GM21528 (cell line): ENCODE results near the gene CCDC102A.
"Not testable (repeated sequence)": the region's sequence is repeated elsewhere in the genome, so short reads cannot be mapped to it uniquely, and the experiment has no call there.

Experiments used
- ATAC-seq: cut with Tn5 transposase; IDR thresholded peaks from one replicate; pipeline ENCODE4 v1.9.1; 2021; ENCODE audit warnings: mild to moderate bottlenecking, moderate library complexity; ENCODE audit not compliant: unreplicated experiment, low FRiP score

Gene CCDC102A

DNA sequence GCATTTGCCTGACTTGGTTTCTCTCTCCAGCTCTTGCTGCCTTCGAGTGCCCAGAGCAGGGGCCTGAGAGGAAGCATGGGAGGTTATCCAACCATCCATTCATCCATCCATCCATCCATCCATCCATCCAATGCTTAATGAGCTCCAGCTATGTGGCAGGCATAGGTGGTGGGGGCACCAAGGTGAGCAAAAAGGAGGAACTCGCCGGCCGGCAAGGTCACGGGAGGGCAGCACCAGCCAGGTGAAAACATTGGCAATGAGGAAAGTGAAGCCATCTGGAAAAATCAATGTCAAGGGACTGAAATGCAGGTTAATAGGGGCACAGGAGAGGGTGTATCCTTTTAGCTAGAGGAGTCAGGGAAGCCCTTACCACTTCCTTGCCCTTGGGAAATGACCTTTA, 31.9 kb downstream of the CCDC102A start:
- ATAC-seq, result no peak

DNA sequence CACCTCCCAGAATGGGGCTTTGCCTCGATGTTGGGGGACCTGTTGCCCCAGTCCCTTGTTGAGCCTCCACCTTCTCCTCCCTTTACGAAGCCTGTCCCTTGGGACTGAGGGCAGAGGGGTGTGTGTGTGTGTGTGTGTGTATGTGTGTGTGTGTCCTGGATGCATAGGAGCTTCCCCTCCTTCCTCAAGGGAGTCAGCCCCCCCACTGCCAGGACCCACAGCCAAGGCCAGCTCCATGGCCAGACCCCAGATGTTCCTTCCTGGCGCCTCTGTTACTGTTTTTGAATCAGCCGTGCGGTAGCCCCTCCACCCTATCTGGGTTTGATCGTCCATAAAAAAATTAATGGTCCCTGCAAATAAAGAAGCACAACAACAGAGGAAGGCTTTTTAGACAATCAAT, 32.4 kb downstream of the CCDC102A start:
- ATAC-seq, result no peak

DNA sequence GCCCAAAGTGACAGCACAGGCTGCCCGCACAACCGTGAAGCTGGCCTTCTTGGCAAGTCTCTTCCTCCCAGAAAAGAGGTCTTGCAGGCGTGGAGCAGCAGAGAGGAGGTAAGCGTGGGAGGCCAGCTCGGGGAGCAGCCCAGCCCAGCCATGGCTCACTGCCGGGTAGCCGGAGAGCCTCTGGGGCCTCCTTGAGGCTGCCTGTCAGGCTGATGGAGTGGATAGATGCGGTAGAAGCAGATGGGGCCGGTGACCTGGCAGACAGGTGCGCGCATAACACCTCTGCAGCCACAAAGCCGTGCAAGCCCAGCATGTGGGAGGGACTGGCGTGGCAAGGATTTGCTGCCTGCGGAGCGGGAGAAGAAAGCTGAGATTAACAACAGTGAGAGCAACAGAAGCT, 33.0 kb downstream of the CCDC102A start:
- no peak for ATAC-seq

DNA sequence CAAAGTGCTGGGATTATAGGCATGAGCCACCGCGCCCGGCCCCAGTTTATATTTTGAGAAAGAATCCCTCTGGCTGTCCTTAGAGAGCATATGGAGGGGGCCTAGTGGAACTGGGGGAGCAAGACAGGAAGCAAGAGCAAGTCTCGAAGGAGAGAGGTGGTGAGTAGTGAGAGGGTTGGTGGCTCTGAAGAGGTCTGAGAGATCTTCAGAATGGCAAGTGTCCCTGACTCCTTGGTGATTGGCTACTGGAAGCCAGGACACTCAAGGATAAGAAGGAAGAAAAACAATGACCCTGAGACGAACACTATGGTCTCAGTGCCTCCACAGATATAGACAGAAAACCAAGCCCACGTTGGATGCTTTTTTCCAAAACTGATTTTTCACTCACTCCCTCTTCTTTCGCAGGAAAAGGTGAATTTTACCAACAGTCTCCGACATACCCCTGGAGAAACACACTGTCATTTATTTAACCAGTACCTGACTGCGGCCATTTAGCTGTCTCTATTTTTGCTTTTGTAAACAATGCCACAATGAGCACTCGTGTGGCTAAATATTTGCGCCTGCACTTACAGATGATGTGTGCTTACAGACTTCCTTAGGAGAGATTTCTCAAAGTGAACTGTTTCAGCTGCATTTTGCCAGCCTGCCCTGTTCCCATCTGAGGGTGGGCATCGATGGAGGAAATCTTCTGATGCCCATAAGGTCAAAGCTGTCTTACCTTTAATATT, 34.2 kb downstream of the CCDC102A start:
- no peak for ATAC-seq

DNA sequence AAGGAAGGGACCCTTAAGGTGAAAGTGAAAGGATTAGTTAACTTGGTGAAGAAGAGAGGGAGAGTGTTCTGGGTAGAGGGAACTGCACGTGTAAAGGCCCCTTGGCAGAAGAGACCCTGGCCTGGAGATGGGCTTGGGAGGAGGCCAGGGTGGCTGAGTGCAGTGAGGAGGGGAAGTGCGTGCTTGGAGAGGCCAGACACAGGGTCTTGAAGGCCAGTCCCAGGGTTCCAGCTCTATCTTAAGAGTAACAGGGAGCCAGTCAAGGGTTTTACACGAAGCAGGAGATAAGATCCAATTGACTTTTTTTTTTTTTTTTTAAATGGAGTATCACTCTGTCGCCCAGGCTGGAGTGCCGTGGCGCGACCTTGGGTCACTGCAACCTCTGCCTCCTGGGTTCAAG, 34.9 kb downstream of the CCDC102A start:
- no peak for ATAC-seq

DNA sequence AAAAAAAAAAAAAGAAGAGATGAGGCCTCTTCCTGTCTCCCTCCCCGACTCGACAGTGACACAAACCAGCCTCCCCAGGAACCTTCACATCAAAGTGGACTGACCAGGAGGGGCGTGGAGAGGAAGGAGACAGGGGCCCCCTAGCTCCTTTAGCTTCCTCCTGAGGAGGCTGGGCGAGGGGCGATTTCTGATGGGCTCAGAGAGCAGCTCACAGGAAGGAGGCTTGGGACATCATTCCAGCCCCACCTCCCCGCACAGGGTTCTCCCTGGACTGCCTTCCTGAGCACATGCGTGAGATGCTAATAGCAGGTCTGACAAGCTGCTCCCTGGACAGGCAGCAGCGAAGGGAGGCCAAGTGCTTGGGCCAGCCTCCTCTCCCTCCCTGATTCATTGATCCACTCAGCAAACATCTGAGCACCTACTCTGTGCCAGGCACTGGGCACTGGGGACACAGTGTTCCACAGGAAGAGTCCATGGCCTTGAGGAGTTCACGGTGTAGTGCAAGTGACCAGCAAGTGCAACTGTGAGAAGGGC, 35.7 kb downstream of the CCDC102A start:
- no peak for ATAC-seq

DNA sequence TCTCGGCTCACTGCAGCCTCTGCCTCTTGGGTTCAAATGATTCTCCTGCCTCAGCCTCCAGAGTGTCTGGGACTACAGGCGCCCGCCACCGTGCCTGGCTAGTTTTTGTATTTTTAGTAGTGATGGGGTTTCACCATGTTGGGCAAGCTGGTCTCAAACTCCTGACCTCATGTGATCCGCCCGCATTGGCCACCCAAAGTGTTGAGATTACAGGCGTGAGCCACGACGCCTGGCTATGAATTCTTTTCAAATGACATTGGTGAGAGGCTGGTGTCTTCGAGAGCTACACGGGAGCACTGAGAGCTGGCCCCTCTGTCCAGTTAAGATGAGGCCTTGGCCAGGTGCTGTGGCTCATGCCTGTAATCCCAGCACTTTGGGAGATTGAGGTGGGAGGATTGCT, 36.4 kb downstream of the CCDC102A start:
- ATAC-seq, result not testable (repeated sequence)

DNA sequence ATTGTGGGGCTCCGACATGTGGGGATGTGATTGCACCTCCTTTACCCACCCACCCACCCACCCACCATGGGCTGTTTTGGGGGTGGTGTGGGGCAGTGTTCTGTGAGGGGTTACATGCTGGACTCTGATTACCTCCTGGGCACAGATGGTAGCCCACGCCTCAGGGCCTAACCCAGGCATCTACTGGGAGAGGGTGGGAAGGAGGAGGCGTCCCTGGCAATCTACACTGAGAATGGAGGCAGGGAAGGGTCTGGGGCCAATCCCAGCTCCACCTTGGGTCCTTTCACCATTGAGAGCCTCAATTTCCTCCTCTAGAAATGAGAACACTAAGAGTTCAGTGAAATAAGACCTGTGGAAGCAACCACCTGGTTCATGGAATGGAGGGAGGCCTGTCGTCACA, 38.3 kb downstream of the CCDC102A start:
- no peak for ATAC-seq

DNA sequence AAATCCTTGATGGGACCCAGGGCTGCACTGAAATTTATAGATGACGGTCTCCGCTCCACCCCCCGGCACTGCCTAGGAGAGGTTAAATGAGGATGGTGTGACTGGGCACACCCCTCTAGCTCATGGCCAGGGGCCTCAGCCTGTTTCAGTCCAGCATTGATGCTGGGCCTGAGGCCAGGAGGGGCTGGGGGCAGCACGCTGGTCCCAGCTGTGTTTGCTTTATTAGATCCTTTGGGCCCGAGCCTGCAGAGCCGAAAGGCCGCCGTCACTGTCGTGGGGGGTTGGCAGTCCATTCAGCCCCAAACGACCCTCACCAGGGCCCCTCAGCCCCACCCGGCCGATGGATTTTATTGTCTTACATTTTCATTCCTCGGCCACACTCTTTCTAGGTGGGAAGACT, 39.2 kb downstream of the CCDC102A start:
- ATAC-seq, result no peak

DNA sequence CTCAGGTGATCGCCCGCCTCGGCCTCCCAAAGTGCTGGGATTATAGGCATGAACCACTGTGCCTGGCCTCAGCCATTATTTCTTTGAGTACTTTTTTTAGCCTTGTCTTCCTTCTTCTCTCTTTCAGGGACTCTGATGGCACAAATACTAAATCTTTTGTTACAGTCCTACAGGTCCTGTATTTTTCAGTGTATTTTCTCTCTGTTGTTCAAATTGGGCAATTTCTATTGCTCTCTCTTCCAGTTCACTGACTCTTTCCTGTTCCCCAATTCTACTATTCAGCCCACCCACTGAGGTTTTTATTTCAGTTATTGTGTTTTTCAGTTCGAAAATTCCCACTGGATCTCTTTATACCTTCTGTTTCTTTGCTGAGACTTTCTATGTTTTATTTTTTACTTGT, 42.6 kb downstream of the CCDC102A start:
- no peak for ATAC-seq

DNA sequence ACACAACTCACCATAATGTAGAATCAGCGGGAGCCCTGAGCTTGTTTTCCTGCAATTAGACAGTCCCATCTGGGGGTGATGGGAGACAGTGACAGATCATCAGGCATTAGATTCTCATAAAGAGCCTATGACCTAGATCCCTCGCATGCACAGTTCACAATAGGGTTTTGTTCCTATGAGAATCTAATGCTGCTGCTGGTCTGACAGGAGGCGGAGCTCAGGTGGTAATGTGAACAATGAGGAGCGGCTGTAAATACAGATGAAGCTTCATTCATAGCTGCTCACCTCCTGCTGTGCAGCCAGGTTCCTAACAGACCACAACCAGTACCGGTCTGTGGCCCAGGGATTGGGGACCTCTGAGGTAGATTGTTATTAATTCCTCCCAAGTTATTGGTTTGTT, 47.1 kb downstream of the CCDC102A start:
- ATAC-seq, result no peak

DNA sequence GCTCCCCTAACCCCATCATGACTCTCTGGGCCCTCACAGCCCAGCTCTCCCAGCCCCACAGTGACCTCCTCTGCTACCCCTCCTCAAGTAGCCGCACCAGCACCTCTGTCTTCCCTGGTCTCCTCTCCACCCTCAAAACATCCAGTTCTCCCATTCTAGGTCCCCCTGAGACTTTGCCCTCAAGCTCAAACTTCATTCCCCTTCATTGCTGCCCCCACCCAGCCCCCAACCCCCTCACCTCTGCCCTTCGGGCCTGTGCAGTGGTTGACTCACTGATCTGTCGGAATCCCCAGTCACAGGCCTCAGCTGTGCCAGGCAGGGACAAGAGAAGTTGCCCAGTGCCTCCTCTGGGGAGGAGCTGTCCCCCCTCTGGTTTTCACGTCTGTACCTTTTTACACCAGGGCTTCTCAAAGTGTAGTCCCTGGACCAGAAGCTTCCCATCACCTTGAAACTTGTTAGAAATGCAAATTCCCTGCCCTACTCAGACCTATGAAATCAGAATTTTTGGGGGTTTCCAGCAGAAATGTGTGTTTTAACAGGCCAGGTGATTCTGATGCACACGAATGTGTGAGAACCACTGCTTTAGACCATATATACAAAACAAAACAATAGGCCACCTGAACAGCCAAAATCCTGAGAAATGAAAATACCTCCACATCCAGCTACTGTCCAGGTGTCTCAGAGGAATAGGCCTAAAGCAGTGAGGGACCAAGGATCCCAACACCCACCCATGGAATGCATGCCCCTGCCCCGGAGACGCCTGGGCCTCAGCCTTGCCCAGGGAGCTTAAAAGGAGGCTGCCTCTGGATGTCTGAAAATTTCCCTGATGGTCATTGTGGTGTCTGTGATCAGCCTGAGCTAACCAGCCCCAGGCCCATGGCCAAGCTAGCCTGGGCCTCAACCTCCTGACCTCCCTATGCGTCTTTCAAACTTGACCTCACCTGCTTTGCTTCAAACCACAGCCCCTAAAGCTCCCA, 49.2 kb downstream of the CCDC102A start:
- ATAC-seq, result no peak

DNA sequence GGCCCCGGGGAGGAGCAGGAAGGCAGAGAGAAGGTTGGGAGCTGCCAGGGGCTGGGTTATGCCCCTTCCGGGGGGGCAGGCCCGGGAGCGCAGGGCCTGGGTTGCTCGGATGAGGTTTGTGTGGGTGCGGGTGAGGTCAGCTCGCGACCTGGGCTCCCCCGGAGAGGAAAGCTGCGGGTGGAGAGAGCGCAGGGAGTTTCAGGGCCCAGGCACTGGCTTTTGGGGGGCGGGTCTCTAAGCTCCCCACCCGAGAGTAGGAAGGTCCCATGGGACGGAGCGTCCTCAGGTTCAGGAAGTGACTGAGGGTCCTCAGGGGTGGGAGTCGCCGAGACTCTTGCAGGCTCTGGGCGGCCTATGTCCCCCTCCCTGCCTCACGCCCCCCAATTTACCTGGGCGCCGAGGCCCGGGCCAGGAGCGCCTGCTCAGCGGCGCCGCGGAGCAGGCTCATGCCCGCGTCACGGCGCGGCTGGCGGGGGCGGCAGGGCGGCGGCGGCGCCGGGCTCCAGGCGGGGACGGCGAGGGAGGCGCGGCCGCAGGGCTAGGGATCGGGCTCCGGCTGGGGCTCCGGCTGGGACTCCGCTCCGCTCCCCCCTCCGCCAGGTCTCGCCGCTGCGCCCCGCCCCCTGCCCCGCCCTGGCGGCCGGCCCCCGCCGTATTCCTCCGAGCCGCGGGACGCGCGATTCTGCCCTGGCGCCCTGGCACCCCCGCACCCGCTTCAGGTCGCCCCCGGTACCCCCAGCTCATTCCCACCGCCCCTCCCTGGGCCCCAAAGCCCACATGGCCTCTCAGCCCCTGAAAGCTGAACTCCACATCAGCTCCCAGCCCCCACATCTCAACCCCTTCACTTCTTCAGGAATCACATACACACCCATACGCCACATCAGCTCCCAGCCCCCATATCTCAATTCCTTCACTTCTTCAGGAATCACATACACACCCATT, 50.2 kb downstream of the CCDC102A start, which contains the start of gene DOK4:
DOK4 (minus strand) TSS at position 578 of the 942 bp plus-strand sequence. CDS start 6,986 bp downstream, outside the sequence.
- peak; percentile 85 for ATAC-seq

DNA sequence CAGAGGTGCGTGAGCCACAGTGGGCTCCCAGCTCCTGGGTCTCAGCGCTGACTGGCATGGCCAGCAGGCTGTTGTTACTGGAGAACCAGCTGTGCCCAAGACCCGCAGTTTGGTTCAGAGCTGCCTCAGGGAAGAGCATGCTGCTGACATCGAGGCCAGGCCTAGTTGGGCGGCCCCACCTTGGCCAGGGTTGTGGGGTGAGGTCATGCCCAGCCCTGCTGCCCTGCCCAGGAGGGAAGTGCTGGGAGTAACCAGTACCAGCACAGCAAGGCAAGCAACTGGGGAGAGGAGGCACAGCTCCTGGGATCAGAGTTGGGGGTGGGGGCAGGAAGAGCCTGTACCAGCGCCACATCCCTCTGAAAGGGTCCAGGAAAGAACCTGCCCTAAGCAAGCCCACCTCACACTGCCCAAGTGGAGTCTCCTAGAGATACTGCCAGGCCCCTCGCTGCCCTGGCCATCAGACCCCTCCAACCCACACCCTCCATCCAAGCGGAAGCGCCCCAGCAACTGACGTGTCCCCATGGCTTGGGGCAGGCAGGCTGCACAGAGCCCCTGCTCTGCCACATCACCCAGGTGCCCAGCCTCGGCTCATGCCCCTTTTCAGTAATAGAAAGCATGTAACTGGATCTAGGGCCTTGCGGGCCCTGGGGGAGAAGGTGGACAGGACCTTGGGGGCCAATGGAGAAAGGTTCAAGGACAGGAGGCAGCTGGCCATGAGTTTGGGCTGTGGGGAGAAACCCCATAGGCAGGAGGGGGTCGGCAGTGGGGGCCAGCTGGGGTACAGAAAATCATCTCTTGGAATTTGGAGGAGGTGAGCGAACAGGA, 51.1 kb downstream of the CCDC102A start:
- no peak for ATAC-seq

DNA sequence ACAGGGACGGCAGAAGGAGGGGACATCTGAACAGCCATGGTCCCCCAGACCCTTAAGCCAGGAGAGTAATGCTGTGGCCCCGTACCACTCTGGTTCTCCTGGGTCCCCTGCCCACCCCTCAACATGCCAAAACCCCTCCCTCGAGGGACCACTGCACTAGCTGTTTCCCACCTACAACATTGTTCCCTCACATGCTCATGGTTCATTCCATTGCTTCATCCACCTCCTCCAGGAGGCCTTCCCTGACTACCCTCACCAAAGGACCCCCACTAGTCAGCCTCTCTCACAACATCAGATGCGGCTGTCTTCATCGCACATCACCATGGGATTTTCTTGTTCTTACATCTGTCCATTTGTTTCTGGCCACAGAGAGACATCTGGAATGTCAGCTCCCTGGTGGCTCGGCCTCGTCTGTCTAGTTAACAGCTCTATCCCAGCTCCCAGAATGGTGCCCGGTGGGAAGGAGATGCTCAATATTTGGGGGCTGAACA, 51.8 kb downstream of the CCDC102A start:
- ATAC-seq, result no peak

DNA sequence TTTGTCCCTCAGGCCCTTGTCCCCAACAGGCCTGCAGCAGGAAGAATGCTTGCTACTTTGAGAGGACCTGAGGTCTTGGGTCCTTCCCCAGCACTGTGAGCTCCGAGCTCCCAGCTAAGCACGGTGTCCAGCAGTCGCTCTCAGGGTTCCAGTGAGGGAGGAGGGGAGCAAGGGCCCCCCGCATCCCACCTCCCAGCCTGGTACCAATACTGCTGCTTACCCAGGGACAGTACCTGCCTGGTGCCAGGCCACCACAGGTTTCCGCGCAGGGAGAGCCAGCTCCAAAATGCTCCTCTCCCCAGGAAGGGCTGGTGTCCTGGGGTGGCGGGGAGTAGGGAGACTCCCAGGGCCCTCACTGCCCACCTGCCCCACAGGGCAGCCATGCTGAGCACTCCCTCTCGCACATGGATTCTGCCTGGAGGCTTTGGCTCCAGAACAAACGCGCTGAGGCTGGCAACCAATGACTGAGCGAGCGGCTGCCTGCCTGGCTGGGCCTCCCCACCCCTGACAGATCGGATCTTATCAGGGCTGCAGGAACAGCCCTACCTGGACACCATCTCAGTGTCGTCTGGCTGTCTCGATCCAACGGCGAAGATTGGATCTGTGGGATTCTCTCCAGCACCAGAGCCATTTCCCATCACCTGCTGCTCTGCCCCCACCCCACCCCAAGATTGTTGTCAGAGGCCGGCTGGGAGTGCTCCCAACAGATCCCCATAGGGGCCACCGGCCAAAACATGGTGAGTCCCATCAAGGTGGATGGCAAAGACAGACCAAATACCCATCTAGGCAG, 52.5 kb downstream of the CCDC102A start:
- ATAC-seq, result no peak

DNA sequence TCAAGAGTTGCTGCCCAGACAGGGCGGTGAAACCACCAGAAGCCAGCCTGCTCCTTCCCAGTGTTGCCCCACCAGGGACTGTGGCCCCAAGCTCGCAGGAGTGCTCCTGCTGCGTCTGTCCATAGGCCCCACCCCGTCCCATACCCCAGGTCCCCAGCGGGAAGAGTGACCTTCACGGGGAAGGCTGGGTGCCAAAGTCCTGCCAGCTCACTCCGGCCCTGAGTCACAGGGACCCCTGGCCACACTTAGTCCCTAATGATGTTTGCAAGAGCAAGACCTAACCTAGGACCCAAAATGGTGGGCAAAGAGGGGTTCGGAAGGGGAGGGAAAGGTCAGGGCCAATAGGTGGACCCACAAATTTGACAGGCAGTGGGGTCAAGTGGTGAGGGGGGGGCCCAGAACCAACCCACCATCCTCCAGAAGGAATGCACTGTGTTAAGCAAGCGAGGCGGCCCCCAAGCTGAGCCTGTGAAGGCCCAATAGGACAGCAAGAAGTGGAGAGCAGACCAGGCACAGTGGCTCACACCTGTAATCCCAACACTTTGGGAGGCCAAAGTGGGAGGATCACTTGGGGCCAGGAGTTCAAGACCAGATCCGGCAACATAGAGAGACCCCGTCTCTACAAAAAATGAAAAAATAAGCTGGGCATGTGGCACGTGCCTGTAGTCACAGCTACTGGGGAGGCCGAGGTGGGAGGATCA, 53.4 kb downstream of the CCDC102A start:
- ATAC-seq, result no peak

DNA sequence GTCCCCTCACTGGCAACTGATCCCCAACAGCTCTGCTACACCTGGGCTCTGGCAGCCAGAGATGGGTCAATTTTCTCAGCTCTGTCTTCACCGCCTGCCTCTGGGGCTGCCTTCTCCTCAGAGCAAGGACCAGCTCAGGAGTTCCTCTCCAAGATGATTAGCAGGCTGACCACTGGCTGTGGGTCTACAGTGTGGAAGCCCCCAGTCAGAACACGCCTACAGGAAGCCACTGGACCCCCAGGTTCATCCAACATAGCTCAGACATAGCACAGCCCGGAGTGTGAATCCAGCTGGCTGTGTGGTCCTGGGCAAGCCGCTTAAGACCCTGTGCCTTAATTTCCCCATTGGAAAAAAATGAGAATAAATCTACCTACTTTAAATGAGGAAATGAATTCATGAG, 55.0 kb downstream of the CCDC102A start:
- ATAC-seq, result no peak
